Measurements from ENCODE around the gene CTTNBP2NL.

Gene CTTNBP2NL

DNA sequence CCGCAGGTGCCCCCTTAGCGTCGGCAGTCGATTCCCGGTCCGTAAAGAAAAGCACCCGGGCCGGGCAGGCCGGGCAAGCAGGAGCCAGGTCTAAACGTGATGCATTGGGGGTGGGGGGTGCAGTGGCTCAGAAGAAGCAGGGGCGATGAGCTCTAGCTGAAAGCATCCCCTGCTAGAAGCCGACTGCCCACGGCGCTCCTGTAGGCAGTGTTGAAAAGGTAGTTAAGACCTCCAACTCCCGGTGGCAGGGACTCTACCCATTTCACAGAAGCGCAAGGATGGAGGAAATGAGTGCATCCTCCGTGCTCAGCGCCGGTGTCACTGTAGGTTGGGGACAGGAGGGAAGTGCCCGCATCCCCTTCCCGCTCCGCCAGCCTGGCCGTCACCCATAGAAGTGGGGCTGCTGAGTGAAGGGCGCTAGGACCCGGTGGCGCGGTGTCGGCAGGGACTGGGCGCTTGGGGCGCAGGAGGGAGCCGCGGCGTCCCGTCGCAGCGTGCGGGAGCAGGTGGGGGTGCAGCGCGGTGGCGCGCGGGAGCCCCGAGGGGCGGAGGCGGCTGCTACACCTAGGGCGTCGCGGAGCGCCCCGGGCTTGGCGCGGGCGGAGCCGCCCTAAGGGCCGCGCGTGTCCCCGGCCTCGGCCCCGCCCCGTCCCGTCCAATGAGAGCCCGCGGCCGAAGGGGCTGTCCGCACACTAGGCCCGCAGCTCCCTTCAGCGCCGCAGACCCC lies 112.4 kb downstream of the CTTNBP2NL start, which contains the start of gene WNT2B:
Gene WNT2B (plus strand): TSS at position 688 of the 727 bp plus-strand sequence. CDS start 298 bp downstream, outside the sequence.
- DNase-seq, result peak in 3 of 4 experiments; percentile 12 to 17 (median 13)

DNA sequence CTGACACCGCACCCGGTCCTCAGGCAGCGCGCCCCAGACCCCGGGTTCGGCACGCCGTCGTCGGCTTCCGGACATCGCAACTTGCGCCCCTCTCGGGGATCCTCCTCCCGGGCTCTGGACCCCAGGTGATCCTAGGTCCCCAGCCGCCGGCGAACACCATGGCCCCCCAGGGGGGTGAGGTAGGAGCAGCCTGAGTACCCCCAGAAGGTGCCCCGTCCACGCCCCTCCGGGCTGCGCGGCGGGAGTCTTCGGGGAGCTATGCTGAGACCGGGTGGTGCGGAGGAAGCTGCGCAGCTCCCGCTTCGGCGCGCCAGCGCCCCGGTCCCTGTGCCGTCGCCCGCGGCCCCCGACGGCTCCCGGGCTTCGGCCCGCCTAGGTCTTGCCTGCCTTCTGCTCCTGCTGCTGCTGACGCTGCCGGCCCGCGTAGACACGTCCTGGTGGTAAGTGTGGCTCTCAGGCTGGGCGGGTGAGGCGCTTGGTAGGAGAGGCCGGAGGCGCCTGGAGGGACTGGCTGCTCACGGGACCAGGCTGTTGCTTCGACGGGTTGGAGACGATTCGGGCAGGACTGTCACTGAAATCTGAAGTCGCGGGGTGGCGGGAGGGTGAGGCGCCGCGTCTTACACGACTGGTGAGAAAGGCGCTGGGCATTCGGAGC lies 113.1 kb downstream of the CTTNBP2NL start:
- DNase-seq, result no peak

- no peak for DNase-seq
These were observed 113.7 kb downstream of the CTTNBP2NL start for GRCh38 chr1:112509660-112510178.

DNA sequence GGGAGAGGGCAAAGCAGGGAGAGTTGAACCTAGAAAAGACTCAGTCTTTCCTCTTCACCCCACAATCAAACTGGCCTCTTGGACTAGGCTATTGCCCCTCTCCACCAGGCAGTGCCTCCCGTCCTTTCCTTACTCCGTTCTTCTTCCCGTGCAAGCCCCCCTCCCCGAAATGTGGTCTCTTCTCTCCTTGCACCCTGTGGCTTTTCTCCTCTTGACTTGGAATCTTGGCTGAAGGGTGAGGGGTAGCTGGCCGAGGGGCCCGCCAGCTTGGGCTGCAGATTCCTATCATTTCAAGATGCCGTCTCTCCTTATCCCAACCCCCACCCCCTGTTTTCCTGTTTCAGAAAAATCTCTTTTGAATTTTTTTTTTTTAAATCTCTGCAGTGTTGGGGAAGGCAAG lies 114.3 kb downstream of the CTTNBP2NL start:
- DNase-seq, result no peak
